GM19438 (cell line): Measurements from ENCODE around the gene GDF2.

Experiments used
- ATAC-seq: cut with Tn5 transposase; IDR thresholded peaks from one replicate; pipeline ENCODE4 v1.9.1; 2021; ENCODE audit warnings: low read depth; ENCODE audit not compliant: unreplicated experiment

The GDF2 gene

DNA sequence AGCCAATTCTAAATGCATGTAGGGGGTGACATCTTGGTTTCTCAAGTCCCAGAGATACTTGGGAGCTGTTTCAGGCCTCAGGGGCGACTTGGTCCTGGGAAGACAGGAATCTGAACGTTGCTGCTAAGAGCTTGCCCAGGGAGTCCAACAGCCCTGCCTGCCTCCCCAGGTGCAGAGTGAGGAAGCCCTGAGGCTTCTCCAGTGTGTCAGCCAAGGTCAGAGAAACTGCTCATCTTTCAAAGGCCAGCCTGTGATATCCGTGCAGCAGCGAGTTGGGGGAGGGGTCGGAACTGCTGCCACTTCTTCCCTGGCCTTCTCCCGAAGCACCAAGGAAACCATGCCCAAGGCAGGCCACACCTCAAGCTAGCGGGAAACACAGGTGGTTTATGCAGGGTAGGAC is 9.7 kb downstream of the GDF2 start:
- ATAC-seq = no peak

DNA sequence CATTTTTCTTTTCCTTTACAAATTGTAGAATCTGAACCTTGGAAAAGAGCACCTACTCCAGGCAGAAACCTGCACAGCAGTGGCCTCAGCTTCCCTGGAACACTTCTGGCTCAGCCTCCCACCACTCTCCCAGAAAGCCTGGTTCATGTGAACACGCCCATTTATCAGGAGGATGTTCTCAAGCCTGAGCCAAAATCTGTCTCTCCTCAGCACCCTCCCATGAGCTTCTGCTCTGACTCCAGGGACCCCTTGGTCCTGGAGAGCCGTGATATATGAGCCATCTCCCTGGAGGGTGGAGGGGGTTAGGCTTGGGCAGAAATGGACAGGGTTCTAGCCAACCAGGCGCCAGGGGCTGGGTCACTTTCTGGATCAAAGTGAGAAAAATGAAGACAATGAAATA is 10.1 kb downstream of the GDF2 start:
- no peak for ATAC-seq

- ATAC-seq = no peak
These were observed 10.7 kb downstream of the GDF2 start for GRCh38 chr10:47332946-47333345.

DNA sequence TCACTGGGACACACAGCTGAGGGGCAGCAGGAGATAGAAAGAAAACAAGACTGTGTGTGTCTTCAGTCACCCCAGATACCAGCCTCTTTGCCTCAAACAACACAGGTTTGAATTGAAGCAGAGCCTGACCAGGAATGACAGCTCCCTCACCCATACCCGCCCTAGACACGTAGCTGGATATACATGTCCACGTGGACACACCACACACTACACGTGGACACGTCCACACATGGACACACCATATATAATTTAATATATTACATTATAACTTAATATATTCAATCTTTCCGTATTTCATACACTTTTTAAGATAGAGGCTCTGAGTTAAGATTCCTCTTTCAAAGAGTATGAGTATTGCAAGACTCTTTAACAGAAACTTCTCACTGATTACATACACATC is 11.3 kb downstream of the GDF2 start:
- ATAC-seq = no peak

GRCh38 chr10:47334466-47335295 is 12.4 kb downstream of the GDF2 start:
- no peak for ATAC-seq

DNA sequence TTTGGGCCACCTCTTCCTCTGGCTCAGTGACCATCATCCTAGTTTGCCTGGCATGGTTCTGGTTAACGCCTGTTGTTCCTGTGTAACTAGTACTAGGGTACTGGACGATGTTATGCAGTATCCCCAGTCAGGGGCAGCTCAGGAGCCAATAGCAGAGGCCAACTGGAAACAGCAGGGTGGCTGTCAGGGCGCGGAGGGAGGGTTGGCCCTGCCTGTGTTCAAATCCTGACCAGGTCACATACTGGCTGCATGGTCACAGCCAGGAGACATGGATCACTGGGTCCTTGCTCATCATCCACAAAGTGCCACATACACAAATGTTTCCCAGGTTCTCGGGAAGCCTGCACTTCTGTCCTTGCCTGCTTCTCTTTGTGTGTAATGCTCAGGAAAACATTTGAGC is 13.7 kb downstream of the GDF2 start:
- ATAC-seq = no peak

DNA sequence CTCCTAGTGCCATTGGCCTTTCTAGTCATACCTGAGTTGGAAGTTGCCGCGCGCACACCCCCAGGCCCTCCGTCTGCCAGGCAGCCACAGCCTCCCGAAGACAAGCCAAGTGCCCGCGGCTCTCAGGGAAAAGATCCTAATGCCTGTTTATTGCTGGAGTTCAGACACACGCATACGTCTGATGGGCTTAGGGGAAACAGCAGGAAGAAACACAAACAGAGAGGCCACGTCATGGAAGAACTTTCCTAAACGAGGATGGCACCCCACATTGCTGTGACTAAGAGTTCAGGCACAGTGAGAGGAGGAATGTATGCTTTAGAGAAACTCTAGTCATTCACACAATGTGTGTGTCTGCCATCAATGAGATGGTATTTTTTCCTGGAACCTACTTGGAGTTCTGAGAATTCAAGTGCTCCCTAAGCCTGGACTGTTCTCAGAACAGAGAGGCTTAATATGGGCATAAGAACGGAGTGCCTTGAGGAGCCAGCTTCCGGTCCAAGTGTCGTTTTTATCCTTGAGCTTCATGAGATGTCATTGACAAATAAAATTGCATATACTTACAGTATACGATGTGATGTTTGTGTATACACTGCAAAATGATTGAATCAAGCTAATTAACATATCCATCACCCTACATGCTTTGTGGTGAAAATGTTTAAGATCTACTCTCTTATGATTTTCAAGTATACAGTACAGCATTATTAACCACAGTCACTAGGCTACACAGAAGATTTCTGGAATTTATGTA is 14.3 kb downstream of the GDF2 start:
- no peak for ATAC-seq

- no peak for ATAC-seq
These were observed 15.1 kb downstream of the GDF2 start for GRCh38 chr10:47337310-47337709.

GRCh38 chr10:47339186-47339735 is 17.0 kb downstream of the GDF2 start:
- ATAC-seq = no peak

GRCh38 chr10:47339759-47340607 is 17.7 kb downstream of the GDF2 start:
- ATAC-seq = no peak

DNA sequence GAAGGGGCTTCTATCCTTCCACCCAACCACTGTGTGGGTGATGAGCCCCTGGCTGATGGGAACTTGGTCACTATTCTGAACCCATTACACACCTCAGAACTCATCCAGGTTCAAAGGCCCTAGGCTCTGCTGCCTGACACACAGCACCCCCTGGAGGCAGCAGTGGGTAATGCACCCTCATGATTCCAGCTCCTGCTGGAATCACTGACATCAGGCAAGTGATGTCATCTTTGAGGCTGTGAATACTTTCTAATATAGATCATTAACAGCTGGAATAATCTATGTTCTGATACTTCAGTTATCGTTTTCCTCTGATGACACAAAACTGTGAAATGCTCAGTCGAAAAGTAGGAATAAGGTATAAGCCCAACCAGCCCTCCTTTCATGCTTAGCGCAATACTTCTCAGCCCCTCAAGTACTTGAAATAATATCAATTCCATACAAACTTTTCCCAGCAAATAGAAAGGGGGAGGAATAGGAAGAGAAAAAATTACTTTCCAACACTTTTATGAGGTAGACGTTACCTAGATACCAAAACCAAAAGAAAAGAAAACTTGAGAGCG is 18.4 kb downstream of the GDF2 start:
- no peak for ATAC-seq

- ATAC-seq = no peak
These were observed 23.0 kb downstream of the GDF2 start for GRCh38 chr10:47344996-47345870.

- no peak for ATAC-seq
These were observed 24.5 kb downstream of the GDF2 start for GRCh38 chr10:47346581-47347302.

DNA sequence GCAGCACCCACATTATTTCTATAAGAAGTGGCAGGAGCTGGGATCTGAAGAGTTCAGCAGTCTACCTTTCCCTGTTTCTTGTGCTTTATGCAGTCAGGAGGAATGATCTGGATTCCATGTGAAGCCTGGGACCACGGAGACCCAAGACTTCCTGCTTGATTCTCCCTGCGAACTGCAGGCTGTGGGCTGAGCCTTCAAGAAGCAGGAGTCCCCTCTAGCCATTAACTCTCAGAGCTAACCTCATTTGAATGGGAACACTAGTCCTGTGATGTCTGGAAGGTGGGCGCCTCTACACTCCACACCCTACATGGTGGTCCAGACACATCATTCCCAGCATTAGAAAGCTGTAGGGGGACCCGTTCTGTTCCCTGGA is 25.0 kb downstream of the GDF2 start:
- no peak for ATAC-seq

- ATAC-seq = no peak
These were observed 25.9 kb downstream of the GDF2 start, which contains the start of gene RBP3 for GRCh38 chr10:47348138-47348651. Gene RBP3, plus strand, starts transcription at chr10:47348363. Its CDS starts 122 bp downstream, at chr10:47348485.

GRCh38 chr10:47348661-47349470 is 26.6 kb downstream of the GDF2 start:
- no peak for ATAC-seq

DNA sequence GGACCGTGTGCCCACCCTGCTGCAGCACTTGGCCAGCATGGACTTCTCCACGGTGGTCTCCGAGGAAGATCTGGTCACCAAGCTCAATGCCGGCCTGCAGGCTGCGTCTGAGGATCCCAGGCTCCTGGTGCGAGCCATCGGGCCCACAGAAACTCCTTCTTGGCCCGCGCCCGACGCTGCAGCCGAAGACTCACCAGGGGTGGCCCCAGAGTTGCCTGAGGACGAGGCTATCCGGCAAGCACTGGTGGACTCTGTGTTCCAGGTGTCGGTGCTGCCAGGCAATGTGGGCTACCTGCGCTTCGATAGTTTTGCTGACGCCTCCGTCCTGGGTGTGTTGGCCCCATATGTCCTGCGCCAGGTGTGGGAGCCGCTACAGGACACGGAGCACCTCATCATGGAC is 27.3 kb downstream of the GDF2 start:
- no peak for ATAC-seq

DNA sequence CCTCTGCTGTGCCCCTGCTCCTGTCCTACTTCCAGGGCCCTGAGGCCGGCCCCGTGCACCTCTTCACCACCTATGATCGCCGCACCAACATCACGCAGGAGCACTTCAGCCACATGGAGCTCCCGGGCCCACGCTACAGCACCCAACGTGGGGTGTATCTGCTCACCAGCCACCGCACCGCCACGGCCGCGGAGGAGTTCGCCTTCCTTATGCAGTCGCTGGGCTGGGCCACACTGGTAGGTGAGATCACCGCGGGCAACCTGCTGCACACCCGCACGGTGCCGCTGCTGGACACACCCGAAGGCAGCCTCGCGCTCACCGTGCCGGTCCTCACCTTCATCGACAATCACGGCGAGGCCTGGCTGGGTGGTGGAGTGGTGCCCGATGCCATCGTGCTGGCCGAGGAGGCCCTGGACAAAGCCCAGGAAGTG is 27.7 kb downstream of the GDF2 start:
- ATAC-seq = no peak
